ENCODE measurements around the gene GNAT1.

GNAT1 gene

GRCh38 chr3:50158530-50159146 lies 32.8 kb upstream of the GNAT1 start:
- peaks cover 3% of the 10 kb centered on the region for H3K27me3 ChIP-seq (replicated peaks; ENCODE audit: control insufficient read depth, insufficient read depth, low read length)
- no peaks in the 10 kb centered on the region for H3K36me3 ChIP-seq (ENCODE audit: control insufficient read depth, insufficient read depth, low read length)
- TF ChIP-seq CTCF (IDR thresholded peaks at IDR 0.05; ENCODE audit: insufficient read depth, low read length, poor library complexity, severe bottlenecking) = no peak
- no peak for DNase-seq (ENCODE audit: extremely low read depth, insufficient read length)
- no peak overlapping the region for H3K4me3 ChIP-seq (replicated peaks; ENCODE audit: low read depth, low read length)

- Histone ChIP-seq H3K36me3 (ENCODE audit: control insufficient read depth, insufficient read depth, low read length) (no peaks in the 10 kb centered on the region), H3K4me3 (replicated peaks; ENCODE audit: low read depth, low read length) (no peak overlapping the region), H3K27me3 (replicated peaks; ENCODE audit: control insufficient read depth, insufficient read depth, low read length) (no peaks in the 10 kb centered on the region; the same call in none of the 2 replicates)
- no peak for TF ChIP-seq CTCF (IDR thresholded peaks at IDR 0.05; ENCODE audit: insufficient read depth, low read length, poor library complexity, severe bottlenecking)
- DNase-seq (ENCODE audit: extremely low read depth, insufficient read length) = no peak
These were observed 30.8 kb upstream of the GNAT1 start for GRCh38 chr3:50160561-50160983.

GRCh38 chr3:50161320-50161719 lies 30.1 kb upstream of the GNAT1 start:
- DNase-seq (ENCODE audit: extremely low read depth, insufficient read length) = no peak
- Histone ChIP-seq H3K27me3 (replicated peaks; ENCODE audit: control insufficient read depth, insufficient read depth, low read length) (no peaks in the 10 kb centered on the region; the same call in none of the 2 replicates), H3K36me3 (ENCODE audit: control insufficient read depth, insufficient read depth, low read length) (no peaks in the 10 kb centered on the region), H3K4me3 (replicated peaks; ENCODE audit: low read depth, low read length) (no peak overlapping the region)
- TF ChIP-seq CTCF (IDR thresholded peaks at IDR 0.05; ENCODE audit: insufficient read depth, low read length, poor library complexity, severe bottlenecking) = no peak

GRCh38 chr3:50162034-50162883 lies 29.2 kb upstream of the GNAT1 start:
- TF ChIP-seq CTCF (IDR thresholded peaks at IDR 0.05; ENCODE audit: insufficient read depth, low read length, poor library complexity, severe bottlenecking) = no peak
- no peak overlapping the region for H3K4me3 ChIP-seq (replicated peaks; ENCODE audit: low read depth, low read length)
- no peaks in the 10 kb centered on the region for H3K36me3 ChIP-seq (ENCODE audit: control insufficient read depth, insufficient read depth, low read length)
- H3K27me3 ChIP-seq (replicated peaks; ENCODE audit: control insufficient read depth, insufficient read depth, low read length) = no peaks in the 10 kb centered on the region; the same call in none of the 2 replicates
- no peak for DNase-seq (ENCODE audit: extremely low read depth, insufficient read length)

GRCh38 chr3:50163572-50164455 lies 27.6 kb upstream of the GNAT1 start:
- H3K4me3 ChIP-seq (replicated peaks; ENCODE audit: low read depth, low read length) = no peak overlapping the region
- no peaks in the 10 kb centered on the region; the same call in none of the 2 replicates for H3K27me3 ChIP-seq (replicated peaks; ENCODE audit: control insufficient read depth, insufficient read depth, low read length)
- no peaks in the 10 kb centered on the region for H3K36me3 ChIP-seq (ENCODE audit: control insufficient read depth, insufficient read depth, low read length)
- no peak for TF ChIP-seq CTCF (IDR thresholded peaks at IDR 0.05; ENCODE audit: insufficient read depth, low read length, poor library complexity, severe bottlenecking)
- DNase-seq (ENCODE audit: extremely low read depth, insufficient read length) = no peak

All from GM06990 (cell line).